ENCODE results near the gene MKNK1.

DNA sequence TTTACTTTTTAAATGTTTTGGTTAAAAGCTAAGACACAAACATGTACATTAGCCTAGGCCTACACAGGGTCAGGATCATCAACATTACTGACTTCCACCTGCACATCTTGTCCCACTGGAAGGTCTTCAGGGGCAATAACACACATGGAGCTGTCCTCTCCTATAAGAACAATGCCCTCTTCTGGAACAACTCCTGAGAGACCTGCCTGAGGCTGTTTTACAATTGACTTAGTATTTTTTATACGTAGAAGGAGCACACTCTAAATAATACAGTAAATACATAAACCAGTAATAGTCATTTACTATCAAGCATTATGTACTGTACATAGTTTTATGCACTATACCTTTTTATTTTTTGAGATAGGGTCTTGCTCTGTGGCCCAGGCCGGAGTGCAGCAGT is 26.7 kb upstream of the MKNK1 start:
- TF ChIP-seq POLR2AphosphoS5 (IDR thresholded peaks at IDR 0.05; ENCODE audit: low read depth, low read length) (no peak), POLR2A (IDR thresholded peaks at IDR 0.05; ENCODE audit: control extremely low read depth in 1 of 2, low read depth in 2 of 2, low read length in 2 of 2) (no peak), GABPA (IDR thresholded peaks at IDR 0.05; ENCODE audit: borderline replicate concordance, insufficient read depth, low read length) (no peak), ZNF274 (IDR thresholded peaks at IDR 0.05; ENCODE audit: borderline replicate concordance, extremely low read depth, low read length) (no peak), CEBPB (IDR thresholded peaks at IDR 0.05; ENCODE audit: low read depth, low read length) (no peak), YY1 (IDR thresholded peaks at IDR 0.05; ENCODE audit: low read depth, low read length) (no peak)
- TF ChIP-seq, protein P1, sequence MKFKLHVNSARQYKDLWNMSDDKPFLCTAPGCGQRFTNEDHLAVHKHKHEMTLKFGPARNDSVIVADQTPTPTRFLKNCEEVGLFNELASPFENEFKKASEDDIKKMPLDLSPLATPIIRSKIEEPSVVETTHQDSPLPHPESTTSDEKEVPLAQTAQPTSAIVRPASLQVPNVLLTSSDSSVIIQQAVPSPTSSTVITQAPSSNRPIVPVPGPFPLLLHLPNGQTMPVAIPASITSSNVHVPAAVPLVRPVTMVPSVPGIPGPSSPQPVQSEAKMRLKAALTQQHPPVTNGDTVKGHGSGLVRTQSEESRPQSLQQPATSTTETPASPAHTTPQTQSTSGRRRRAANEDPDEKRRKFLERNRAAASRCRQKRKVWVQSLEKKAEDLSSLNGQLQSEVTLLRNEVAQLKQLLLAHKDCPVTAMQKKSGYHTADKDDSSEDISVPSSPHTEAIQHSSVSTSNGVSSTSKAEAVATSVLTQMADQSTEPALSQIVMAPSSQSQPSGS (IDR thresholded peaks at IDR 0.05; ENCODE audit: low read length), result no peak
- TF ChIP-seq, protein P2, sequence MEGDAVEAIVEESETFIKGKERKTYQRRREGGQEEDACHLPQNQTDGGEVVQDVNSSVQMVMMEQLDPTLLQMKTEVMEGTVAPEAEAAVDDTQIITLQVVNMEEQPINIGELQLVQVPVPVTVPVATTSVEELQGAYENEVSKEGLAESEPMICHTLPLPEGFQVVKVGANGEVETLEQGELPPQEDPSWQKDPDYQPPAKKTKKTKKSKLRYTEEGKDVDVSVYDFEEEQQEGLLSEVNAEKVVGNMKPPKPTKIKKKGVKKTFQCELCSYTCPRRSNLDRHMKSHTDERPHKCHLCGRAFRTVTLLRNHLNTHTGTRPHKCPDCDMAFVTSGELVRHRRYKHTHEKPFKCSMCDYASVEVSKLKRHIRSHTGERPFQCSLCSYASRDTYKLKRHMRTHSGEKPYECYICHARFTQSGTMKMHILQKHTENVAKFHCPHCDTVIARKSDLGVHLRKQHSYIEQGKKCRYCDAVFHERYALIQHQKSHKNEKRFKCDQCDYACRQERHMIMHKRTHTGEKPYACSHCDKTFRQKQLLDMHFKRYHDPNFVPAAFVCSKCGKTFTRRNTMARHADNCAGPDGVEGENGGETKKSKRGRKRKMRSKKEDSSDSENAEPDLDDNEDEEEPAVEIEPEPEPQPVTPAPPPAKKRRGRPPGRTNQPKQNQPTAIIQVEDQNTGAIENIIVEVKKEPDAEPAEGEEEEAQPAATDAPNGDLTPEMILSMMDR (IDR thresholded peaks at IDR 0.05; ENCODE audit: control extremely low read depth in 1 of 3, insufficient read depth in 1 of 3, low read depth in 1 of 3, low read length in 3 of 3), result no peak
- TF ChIP-seq, protein P3, sequence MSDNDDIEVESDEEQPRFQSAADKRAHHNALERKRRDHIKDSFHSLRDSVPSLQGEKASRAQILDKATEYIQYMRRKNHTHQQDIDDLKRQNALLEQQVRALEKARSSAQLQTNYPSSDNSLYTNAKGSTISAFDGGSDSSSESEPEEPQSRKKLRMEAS (IDR thresholded peaks at IDR 0.05), result no peak

Measured in H1 (cell line).